ENCODE data around the gene LBH.
A peak's percentile ranks its signal among the peaks of the same experiment; 100 is the strongest.

The LBH gene

DNA sequence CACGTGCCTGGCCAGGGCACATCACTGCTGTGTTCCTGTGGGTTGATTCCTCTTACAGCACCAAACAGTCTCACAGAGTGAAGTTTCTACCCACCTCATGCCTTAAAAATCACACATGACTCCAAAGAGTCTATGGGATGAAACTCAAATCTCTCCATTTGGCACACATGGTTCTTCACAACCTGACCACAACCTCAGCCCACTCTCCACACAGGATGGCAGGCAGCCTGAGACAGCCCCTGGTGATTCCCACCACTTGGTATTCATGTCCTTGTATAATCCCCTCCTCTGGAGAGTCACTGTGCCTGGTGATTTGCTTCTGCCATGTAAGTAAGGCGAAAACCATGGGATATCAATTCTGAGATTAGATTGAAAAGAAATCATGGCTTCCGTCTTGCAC lies 46.2 kb downstream of the LBH start:
- no peak for DNase-seq

DNA sequence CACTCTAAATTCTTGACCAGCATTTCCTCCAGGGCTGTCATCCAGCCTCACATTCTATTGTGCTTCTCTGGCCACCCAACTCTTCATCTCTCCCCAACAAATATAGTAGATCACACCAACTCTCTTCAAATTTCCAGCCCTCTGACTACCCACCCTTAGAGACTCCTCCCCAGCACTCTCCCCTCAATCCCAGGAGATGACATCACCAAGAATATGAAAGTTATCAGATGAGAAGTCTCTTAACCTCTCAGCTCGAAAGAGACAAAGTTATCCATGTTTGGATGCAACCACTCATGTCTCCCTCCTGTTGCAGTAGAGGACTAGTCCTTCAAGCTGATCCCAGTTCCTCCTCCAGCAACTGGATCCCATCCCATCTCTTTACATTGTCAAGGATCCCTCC lies 47.1 kb downstream of the LBH start:
- DNase-seq = no peak

DNA sequence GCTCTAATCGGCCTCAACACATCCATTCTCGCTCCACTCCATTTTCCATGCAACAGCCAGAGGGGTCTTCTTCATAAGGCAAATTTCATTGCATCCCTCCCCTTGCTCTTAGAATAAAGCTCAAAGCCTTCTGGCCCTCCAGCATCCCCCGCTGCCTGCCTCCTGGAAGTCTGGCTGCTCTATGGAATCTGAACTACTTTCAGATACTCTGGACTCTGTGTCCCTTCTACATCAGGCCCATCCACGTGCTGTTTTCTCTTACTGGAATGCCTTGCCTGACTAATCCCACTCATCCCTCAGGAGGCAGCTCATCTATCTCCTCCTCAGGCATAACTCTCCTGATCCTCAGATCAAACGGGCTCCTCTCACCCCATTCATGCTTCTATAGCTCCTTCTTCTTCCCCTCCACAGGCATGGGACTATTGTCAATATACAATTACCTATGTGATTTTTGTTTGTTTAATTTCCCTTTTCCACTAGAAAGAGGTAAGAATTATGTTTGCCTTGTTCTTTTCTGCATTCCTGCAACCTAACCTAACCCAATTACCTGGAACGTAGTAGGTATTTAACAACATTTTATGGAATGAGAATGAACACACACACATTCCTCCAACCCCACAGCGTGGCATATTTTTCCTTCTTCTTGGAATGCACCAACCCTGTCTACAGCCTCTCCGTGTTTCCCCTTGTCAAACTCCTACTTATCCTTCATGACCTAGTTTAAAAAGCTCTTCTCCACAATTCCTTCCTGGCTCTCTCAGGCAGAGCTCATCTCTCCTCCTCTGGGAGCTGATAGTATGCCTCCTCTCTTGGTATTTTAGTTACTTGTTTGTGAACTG lies 49.5 kb downstream of the LBH start:
- DNase-seq = peak; percentile 56

DNA sequence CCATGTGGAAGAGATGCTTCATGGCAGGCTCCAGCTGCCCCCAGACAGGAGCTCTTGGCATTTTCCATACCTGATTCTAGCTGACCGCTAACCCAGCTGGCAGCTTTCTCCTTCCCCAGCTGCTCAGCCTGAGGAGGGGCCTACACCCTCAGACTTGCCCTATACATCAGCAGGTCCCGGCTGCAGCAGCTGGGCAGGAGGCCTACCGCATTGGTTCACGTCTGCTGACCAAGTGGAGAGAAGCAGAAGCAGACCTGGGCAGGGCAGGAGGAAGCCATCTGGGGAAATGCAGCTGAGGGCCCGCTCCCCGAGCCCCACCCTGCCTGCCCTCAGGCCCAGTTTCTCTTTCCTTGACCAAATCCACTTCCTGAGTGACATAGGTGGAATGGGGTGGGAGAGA lies 50.7 kb downstream of the LBH start:
- DNase-seq = no peak

DNA sequence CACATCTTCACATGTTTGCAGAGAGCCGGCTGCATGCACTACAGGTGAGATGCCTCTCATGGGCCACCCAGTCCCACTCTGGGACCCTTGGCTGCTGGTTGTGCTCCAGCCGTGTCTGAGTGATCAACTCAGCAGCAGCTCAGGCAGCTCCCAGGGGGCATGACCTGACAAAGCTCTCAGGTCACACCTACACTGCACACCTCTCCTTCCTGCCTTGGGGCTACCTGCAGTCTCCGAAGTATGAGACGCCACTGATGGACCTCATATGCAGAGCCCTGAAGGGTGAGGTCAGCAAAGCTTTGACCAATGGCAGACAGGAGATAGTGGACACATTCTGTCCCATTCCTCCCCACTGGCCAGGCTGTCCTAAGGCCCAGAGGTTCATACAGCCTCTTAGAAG lies 51.4 kb downstream of the LBH start:
- no peak for DNase-seq

DNA sequence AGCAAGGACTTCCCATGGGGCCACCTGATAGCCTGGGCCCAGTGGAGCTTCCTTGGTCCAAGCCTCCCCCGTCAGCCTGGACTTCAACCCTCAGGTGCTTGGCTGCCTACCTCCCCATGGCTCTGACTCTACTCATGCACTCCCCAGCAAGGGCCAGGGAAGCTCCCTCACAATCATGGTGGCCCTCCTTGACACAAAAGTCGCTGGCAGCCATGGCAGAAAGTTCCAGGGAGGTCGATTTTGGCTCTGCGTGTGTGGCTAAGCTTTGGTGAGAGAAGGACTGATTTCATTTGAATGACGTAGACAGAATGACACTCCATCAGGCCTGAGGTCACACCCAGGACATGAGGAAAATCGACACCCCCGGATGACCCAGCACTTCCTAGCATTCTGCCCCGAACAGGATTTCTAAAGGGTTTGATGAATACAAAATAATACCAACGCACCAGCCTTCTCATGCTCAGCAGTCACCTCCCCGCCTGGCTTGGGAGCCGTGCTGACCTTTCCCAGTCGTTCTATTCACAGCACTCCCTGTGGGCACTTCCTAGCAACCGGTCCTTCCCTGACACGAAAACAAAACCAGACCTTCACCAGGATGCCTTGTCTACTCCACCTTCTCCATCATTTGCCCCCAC lies 52.7 kb downstream of the LBH start:
- no peak for DNase-seq

DNA sequence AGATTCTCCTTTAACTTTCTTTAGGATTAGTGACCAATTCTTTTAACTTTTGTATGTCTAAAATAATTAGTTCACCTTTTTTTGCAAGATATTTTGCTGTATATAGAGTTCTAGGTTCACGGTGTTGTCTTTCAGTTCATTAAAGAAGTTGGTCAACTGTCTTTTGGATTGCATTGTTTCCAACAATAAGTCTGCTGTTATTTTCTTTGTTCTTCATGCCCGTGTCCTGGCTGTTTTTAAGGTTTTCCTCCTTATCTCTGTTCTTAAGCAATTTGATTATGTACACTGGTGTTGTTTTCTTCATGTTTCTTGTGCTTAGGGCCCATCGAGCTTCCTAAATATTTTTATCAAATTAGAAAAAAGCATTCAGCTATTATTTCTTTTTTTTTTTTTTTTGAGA lies 54.4 kb downstream of the LBH start:
- no peak for DNase-seq

DNA sequence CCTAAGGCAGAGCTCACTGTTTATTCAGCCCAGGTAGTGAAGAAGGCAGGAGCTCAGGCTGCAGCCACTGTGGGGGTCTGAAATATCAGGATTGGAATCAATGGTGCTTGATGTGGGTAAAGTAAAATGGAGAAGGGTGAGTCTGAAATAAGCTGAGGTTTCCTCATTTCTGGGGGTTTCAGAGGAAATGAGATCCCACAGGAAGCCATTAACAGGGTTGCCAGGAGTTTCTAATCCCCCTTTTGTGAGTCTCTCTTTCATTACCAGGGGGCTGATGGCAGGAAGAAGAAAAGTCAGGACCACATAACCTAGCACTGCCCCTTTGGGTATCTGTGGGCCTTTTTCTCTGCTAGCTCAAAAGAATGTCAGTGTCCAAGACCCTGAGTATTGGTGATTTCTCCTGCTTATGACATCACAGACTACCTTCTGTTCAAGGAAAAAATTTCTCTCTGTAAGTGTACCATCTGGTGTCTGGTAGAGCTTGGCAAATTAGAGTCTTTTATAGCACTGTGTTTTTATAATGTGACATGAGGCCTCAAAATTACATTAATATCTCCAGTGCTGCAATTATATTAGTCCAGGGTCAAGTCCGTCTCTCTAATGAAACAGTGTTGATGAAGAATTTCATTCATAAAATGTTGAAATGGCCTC lies 56.0 kb downstream of the LBH start:
- no peak for DNase-seq

DNA sequence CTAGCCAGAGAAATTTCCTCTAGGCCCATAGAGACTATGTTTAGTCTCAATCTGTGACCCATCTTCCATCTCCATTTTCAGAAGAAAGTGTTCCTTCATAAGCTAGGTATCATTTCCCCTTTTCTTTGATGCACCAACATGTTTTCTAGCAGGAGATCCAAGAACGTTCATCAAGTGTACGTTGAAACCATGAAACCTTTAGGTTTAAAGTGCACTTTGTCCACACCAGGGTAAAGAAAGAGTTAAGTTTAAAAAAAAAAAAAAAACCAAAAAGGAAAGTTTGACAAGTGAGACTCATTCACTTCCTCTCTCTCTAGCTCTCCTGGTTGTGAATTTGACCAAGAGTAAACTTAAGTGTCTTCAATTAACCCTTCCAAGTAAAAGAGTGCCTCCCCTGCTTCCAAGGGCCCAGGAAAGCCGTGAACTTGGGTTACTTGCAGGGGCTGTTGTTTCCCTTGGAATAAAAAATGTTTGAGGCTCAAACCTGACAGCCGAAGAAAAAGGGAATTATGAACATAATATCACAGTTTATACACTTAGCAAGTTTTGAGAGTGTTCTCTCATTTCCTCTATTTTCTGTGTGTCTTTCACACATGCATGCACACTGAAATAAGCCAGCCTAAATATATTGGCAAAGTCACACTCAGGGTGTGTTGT lies 56.7 kb downstream of the LBH start:
- DNase-seq = no peak

DNA sequence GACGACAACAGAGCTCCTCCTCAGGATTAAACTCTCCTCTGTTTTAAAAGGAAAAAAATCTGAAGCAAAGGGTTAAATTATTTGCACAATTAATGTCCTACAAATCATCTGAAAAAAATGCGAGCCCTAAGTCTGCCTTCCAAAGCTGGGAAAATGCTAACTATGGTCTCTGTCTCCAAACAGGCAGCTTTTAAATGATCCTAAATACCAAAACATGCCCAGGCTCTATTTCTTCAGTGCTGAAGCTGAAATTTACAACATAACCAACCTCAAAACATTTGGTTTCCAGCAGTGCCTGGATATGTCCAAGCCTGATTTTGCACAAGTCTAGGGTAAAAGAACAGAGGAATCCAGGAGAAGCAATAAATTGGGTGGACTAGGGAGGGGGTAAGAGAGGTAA lies 57.2 kb downstream of the LBH start:
- DNase-seq = peak; percentile 79

DNA sequence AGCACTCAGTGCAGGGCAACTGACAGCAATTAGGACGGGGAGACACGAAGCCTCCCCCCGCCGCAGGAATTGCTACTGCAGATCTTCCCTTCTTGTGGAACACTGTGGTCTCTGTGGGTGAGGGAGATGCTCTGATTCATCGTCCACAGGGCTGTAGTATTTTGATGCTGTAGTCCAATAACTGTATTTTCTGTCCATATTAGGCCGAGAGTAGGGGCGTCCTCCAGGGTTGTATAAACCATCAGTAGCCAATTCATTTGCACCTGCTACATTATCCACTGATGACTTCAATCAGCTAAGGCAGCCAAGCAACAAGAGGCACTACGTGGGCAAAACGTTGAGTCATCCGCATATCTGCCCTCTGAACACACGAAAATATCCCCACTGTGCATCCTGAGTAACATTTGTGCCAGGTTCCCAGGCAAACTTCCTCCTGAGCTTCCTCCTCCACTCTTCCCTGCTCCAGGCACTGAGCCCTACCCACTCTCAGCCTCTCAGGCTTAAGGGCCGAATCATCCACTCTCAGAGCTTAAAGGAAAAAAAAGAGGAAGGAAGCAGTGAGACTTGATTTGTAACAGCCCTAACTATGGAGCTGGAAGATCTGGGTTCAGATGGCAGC lies 62.1 kb downstream of the LBH start:
- DNase-seq = peak; percentile 94

DNA sequence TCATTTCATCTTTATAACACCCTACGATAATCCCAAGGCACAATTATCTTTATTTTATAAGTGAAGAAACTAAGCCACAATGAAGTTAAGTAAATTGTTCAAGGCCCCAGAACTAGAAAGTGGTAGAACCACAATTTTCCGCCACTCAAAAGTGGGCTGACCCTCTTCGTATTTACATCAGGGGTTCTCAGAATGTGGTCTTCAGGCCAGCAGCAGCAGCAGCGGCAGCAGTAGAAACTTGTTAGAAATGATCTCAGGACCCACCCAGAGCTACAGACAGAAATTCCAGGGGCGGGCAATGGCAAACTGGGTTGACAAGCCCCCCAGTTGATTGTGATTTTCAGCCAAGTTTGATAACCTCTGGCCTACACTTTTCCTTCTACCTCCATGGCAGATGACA lies 62.8 kb downstream of the LBH start:
- no peak for DNase-seq

DNA sequence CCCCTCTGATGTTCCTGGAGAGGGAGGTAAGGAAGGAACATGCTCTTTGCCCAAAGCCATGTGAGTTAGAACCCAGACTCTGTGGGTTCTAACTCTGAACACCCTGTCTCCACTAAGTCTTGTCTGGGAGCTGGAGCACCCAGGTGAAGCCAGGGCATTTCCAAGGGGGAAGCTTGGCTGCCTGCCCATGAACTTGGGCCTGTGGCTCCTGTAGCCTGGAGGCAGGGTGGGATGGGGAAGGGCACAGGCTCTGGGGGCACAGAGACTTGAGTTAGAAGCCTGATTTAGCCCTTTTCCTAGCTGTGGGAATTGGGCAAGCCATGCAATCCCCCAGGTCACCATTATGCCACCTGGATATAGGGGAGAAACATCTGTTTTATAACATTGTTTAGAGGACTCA lies 65.2 kb downstream of the LBH start:
- no peak for DNase-seq

DNA sequence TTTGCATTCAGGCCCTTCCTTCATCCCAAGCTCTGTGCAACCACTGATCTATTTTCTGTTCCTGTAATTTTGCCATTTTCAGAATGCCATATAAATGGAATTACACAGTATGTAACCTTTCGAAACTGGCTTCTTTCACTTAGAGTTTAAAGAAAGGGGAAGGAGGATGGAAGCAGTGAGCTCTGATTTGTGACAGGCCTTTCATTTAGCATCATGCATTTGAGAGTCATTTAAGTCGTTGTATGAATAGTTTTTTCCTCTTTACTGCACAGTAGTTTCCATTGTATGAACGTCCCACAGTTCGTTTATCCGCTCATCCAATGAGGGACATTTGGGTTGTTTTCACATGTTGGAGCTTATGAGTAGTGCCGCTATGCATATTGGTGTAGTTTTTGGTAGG lies 67.0 kb downstream of the LBH start:
- DNase-seq = no peak

DNA sequence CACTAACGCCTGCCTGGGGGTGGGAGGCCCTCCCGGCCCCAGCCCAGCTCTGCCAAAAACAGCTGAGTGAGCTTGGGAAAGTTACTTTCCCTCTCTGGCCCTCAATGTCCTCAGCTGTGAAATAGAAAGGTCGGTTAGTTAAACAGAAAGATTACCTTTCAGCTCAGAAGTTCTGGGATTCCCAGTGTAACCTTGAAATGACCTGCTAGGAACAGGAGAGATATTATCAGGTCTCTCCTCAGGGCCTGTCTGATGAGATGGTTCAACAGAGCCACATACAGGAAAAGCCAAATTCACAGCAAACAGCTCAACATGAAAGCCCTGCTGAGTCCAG lies 68.8 kb downstream of the LBH start:
- no peak for DNase-seq

DNA sequence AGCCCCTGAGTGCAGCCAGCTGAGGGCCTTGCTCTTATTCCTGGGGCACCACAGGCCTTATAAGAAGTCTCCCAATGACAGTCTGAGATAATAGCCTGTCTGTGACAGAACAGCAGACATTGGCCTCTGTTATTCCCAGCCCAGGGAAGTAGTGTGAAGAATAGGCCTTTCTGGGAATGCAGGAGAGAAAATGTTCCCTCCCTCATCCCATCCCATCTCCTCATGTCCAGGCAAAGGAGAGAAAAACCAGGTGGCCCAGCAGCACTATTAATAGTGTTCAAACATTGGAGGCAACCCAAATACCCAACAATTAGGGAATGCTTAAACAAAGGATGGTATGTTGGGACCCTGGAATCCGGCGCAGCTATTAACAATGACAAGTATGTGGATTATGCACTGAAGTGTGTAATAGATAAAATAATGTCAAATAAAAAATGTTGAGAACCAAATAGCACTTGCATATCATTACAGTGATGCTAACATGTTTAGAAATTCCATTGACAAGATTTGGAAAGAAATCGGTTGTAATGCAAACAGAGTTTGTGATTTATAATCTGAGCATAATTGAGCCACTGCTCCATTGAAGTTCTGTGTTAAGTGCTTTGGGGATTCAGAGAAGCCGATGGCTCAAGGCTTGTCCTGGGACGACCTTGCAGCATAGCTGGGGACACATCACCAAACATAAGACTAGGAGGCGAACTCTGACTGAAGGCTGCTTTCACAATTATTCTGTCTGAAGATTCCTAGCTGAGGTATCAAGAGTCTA lies 69.3 kb downstream of the LBH start:
- peak; percentile 97 for DNase-seq

DNA sequence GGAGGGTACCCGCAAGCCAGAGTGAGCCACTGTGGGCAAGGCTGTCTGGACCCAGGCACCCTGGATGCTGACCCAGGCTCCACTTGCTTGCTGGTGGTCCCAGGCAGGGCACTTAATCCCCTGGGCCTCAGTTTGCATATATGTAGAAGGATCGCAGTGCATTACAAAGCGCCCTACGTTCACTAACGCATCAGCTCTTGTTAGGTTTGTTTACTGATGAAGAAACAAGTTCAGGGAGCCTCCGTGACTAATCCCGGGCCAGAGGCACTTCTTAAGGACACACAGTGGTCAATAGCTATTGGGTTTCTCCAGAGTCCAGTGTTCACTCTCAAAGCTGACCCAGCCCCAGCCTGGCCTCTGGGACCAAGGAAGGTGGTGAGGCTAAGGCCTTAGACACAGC lies 70.2 kb downstream of the LBH start:
- no peak for DNase-seq

DNA sequence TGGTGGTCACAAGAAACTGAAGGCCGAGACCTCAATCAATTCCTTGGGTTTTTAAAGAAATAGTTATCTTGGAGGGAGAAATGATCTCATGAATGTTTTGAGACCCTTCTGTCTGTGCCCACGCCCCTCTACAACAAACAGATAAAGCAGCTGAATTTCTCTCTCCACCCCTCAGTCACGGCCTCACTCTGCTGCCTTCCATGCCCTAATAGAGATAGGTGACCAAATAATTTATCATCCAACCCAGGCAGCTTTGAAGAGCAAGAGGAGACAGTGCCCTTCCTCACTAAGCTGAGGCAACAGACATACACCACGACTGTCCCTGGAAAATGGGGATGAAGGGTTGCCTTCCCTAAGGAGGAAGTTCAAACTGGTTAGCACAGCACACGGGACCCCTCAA lies 71.2 kb downstream of the LBH start:
- DNase-seq = no peak

DNA sequence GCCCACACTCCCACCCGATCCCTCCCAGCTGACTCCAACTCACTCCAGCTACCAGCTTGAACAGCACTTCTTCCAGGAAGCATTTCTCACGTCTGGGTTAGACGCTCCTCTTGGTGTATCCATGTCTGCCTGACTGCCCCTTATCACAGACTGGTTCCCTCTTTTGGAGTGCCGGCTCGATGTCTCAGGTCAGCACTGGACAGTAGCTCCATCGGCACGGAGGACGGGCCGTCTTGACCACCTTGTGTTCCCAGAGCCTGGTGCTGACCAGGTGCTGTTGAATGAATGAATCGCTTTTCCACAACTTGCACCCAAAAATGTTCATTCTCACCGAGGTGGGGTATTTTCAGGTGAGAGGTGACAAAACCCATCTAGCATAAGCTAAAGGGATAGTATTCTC lies 71.8 kb downstream of the LBH start:
- no peak for DNase-seq

DNA sequence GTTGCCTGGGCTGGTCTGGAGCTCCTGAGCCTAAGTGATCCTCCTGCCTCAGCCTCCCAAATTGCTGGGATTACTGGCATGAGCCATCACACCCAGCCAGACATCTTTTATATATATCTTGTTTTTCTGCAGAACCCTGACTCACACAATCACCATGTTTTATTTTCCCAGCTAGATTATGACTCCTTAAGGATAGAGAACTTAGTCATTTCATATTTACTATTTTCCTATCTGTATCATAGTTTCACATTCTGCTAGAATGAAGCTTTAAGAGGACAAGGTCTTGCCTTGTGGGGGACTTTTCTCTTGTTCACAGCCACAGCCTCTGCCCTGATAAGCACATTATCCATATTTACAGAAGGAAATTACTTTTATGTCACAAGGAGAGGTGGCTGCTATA lies 73.9 kb downstream of the LBH start:
- DNase-seq = peak; percentile 59

DNA sequence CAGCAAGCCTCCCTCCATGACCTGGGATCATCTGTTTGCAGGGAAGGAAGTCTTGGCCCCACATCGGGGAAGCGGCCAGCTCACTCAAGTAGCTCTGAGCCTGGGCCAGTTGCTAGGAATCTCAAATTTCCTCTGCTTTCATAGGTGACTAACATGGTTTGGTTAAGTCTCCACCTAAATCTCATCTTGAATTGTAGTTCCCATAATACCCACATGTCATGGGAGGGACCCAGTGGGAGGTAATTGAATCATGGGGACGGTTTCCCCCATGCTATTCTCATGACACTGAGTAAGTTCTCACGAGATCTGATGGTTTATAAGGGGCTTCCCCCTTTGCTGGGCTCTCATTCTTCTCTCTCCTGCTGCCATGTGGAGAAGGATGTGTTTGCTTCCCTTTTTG lies 75.2 kb downstream of the LBH start:
- DNase-seq = no peak

DNA sequence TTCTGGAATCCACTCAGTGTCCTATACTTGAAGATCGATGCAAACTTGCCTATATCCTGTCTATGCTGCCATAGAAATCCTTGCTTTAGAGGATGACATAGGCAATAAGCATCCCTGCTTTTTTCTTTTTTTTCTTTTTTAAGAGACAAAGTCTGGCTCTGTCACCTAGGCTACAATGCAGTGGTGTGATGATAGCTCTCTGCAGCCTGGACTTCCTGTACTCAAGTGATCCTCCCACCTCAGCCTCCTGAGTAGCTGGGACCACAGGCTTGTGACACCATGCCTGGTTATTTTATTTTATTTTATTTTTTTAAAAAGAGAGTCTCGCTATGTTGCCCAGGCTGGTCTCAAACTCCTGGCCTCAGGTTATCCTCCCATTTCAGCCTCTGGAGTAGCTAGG lies 76.9 kb downstream of the LBH start:
- no peak for DNase-seq

Data from fibroblast of skin of abdomen (primary cell).